ENCODE data around the gene TLE1. TPM values are rescaled to one million over a fixed set of nuclear protein-coding genes. Genes with fewer than 3 reads are reported as not detected.
A peak's percentile ranks its signal among the peaks of the same experiment; 100 is the strongest.

TLE1 gene
- total and polyA plus RNA-seq, 2 donors = 7.0 to 24.1 TPM

DNA sequence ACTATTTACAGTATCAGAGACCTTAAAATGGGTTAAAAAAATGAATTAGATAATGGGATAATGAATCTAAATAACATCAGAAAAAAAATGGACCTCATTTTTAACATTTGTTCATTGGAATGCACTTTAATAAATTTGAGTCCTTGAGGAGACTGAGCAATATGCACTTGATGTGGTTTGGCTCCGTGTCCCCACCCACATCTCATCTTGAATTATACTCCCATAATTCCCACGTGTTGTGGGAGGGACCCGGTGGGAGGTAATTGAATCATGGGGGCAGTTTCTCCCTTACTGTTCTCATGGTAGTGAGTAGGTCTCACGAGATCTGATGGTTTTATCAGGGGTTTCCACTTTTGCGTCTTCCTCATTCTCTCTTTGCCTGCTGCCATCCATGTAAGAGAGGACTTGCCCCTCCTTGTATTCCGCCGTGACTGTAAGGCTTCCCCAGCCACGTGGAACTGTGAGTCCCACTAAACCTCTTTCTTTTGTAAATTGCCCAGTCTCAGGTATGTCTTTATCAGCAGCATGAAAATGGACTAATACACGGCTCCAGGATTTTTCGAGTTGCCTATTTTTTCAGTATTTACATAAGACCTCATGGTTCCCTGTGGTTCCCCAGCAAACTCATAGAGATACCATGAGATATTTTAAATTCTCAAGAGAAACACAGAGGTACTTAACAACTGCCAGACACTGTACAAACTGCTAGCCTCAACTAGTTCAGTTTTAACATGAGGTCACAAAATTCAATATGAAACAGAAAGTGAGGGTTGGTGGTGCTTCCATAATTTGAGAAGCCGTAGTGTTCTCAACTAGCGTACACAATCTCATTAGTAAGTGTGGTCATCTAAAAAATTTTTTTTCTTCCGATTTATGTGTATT, 128.3 kb downstream of the TLE1 start:
- peak in 1 of 9 donors; percentile 13 for DNase-seq (ENCODE audit: low read depth in 6 of 9, low spot score in 9 of 9)
- H3K9me3 ChIP-seq (ENCODE audit: control insufficient read depth in 2 of 2, insufficient read depth in 1 of 2, low read length in 1 of 2) = no peaks in the 10 kb centered on the region
- H3K4me1 ChIP-seq (ENCODE audit: control insufficient read depth in 2 of 2, insufficient read depth in 2 of 2, low read length in 2 of 2) = no peaks in the 10 kb centered on the region
- H3K27me3 ChIP-seq (ENCODE audit: control insufficient read depth in 2 of 2, insufficient read depth in 1 of 2, low read length in 1 of 2) = no peaks in the 10 kb centered on the region
- H3K27ac ChIP-seq (ENCODE audit: low read depth in 1 of 2, low read length in 1 of 2) = no peak overlapping the region
- H3K4me3 ChIP-seq (ENCODE audit: low read length in 2 of 2) = no peak overlapping the region
- no peaks in the 10 kb centered on the region for H3K36me3 ChIP-seq (ENCODE audit: control insufficient read depth in 2 of 2, insufficient read depth in 2 of 2, low read length in 1 of 2)
- WGBS = 93% methylated on average over 13 of the region's 13 CpGs

DNA sequence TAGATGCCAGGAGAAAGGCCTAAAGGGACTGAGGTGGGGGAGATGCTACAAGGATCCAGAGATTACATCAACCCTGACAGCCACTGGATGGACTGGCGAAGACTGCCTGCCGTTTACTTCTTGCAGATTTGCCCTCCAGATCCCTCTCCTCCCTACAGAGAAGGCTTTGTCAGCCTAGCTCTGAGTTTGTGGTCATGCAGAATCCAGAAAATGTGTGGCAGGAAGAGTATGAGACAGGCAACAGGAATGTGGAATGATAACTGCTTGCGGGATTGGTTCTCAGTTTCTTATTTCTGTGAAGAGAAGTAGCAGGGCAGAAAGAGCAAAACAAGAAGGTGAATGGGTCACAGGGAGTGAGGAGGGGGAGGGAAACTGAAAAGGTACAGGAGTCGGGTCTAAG, 129.6 kb downstream of the TLE1 start:
- Histone ChIP-seq H3K27me3 (ENCODE audit: control insufficient read depth in 2 of 2, insufficient read depth in 1 of 2, low read length in 1 of 2) (no peaks in the 10 kb centered on the region), H3K9me3 (ENCODE audit: control insufficient read depth in 2 of 2, insufficient read depth in 1 of 2, low read length in 1 of 2) (no peaks in the 10 kb centered on the region), H3K4me3 (ENCODE audit: low read length in 2 of 2) (no peak overlapping the region), H3K4me1 (ENCODE audit: control insufficient read depth in 2 of 2, insufficient read depth in 2 of 2, low read length in 2 of 2) (no peaks in the 10 kb centered on the region), H3K36me3 (ENCODE audit: control insufficient read depth in 2 of 2, insufficient read depth in 2 of 2, low read length in 1 of 2) (no peaks in the 10 kb centered on the region), H3K27ac (ENCODE audit: low read depth in 1 of 2, low read length in 1 of 2) (no peak overlapping the region)
- whole genome bisulfite sequencing = 87% methylated on average over 4 of the region's 4 CpGs
- DNase-seq (ENCODE audit: low read depth in 6 of 9, low spot score in 9 of 9) = no peak

DNA sequence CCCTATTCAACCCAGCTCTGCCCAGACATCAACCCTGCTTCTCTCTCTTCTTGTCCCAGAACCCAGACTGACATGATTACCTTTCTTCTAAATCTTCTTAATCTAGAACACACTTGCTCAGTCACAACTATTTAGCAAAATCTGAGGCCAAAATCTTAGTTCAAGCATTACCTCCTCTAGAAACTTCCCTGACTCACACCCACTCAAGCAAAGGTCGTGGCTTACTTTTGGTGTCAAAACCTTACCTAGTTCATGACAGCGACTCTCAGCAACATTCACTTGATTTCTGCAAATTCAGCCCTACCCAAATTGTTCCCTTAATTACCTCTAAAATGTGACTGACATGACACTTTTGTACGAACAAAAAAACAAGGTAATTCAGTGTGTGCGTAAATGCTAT, 130.2 kb downstream of the TLE1 start:
- H3K36me3 ChIP-seq (ENCODE audit: control insufficient read depth in 2 of 2, insufficient read depth in 2 of 2, low read length in 1 of 2) = no peaks in the 10 kb centered on the region
- no peaks in the 10 kb centered on the region for H3K9me3 ChIP-seq (ENCODE audit: control insufficient read depth in 2 of 2, insufficient read depth in 1 of 2, low read length in 1 of 2)
- no peaks in the 10 kb centered on the region for H3K27me3 ChIP-seq (ENCODE audit: control insufficient read depth in 2 of 2, insufficient read depth in 1 of 2, low read length in 1 of 2)
- H3K4me1 ChIP-seq (ENCODE audit: control insufficient read depth in 2 of 2, insufficient read depth in 2 of 2, low read length in 2 of 2) = no peaks in the 10 kb centered on the region
- no peak overlapping the region for H3K4me3 ChIP-seq (ENCODE audit: low read length in 2 of 2)
- 93% methylated on average over 4 of the region's 4 CpGs for WGBS
- no peak for DNase-seq (ENCODE audit: low read depth in 6 of 9, low spot score in 9 of 9)
- no peak overlapping the region for H3K27ac ChIP-seq (ENCODE audit: low read depth in 1 of 2, low read length in 1 of 2)

DNA sequence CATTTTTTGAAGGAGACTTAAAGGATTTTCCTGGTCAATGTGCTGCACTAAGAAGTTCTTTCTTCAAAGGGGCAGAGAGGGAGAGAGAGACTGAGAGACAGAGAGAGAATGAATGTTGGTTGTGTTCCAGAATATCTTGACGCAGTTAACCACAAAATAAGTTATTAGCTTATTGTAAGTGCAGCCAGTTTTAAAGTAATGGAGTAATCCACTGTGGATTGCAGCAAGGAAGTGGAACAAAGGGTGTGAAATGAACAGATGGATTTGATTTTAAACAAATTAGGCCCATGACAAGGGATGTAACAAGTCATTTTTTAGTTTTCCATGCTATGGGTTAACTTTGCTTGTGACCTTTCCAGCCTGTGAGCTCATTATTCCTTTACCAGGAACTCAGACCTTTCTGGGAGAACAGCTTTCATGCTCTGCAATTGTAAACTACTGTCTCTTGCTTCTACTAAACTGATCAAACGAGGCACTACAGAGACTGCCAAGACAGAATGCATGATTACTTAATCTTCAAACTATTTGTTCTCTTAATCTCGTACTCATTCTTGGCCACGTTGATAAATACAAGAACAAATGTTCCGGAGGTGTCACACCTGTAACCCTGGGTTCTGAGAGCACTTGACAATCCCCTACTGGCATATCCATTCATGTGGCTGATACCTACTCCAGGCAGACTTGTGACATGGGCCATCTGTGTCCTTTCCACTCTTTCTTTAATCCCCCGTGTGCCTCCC, 131.1 kb downstream of the TLE1 start:
- Histone ChIP-seq H3K27me3 (ENCODE audit: control insufficient read depth in 2 of 2, insufficient read depth in 1 of 2, low read length in 1 of 2) (no peaks in the 10 kb centered on the region), H3K4me3 (ENCODE audit: low read length in 2 of 2) (no peak overlapping the region), H3K27ac (ENCODE audit: low read depth in 1 of 2, low read length in 1 of 2) (no peak overlapping the region), H3K4me1 (ENCODE audit: control insufficient read depth in 2 of 2, insufficient read depth in 2 of 2, low read length in 2 of 2) (no peaks in the 10 kb centered on the region), H3K36me3 (ENCODE audit: control insufficient read depth in 2 of 2, insufficient read depth in 2 of 2, low read length in 1 of 2) (no peaks in the 10 kb centered on the region), H3K9me3 (ENCODE audit: control insufficient read depth in 2 of 2, insufficient read depth in 1 of 2, low read length in 1 of 2) (no peaks in the 10 kb centered on the region)
- 73% methylated on average over 6 of the region's 6 CpGs for WGBS
- no peak for DNase-seq (ENCODE audit: low read depth in 6 of 9, low spot score in 9 of 9)

DNA sequence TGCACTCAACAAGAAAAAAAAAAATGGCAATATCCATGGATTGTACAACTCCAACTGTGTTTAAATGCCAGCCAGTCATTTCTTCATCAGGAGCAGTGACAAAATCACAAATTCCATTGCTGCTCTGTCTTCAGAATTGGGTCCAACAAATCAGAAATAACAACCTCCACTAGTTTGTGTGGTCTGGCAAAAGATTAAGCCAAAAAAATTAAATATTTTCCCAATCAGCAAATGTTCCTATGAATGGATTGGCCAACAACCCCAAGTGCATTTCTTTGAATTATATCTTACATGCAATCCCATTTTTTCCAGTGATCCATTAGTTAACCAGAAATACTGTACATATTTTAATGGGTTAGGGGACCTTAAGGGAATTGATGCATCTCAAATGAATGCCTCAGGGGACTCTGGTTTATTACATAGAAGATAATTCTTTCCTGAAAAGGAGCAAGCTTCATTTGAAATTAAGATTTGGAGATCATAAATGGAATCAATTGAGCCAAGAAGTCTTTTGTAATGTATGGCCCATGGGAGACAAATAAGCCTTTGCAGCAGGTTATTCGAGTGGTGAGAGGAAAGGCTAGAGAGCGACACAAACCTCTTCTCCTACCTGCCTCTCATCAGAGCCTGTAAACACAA, 131.8 kb downstream of the TLE1 start:
- no peak overlapping the region for H3K27ac ChIP-seq (ENCODE audit: low read depth in 1 of 2, low read length in 1 of 2)
- WGBS = 95% methylated on average over 2 of the region's 2 CpGs
- H3K4me1 ChIP-seq (ENCODE audit: control insufficient read depth in 2 of 2, insufficient read depth in 2 of 2, low read length in 2 of 2) = no peaks in the 10 kb centered on the region
- no peak overlapping the region for H3K4me3 ChIP-seq (ENCODE audit: low read length in 2 of 2)
- no peaks in the 10 kb centered on the region for H3K36me3 ChIP-seq (ENCODE audit: control insufficient read depth in 2 of 2, insufficient read depth in 2 of 2, low read length in 1 of 2)
- H3K9me3 ChIP-seq (ENCODE audit: control insufficient read depth in 2 of 2, insufficient read depth in 1 of 2, low read length in 1 of 2) = no peaks in the 10 kb centered on the region
- no peak for DNase-seq (ENCODE audit: low read depth in 6 of 9, low spot score in 9 of 9)
- no peaks in the 10 kb centered on the region for H3K27me3 ChIP-seq (ENCODE audit: control insufficient read depth in 2 of 2, insufficient read depth in 1 of 2, low read length in 1 of 2)

DNA sequence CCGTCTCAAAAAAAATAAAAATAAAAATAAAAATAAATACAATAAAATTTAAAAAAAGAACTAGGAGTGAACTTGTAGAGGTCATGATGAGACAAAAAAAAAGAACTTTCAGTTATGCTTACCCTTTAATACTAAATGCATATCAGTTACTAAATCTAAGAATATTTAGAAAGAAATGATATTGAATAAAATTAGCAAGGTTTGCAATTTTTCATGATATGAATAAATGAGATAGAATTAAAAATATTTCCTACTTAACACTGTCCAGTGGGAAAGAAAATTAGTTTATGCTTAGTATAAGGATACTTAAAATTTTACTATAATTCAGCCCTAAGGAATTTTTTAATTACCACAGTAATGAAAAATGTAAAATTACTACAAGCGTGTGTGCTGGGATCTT, 132.4 kb downstream of the TLE1 start:
- Histone ChIP-seq H3K36me3 (ENCODE audit: control insufficient read depth in 2 of 2, insufficient read depth in 2 of 2, low read length in 1 of 2) (no peaks in the 10 kb centered on the region), H3K4me3 (ENCODE audit: low read length in 2 of 2) (no peak overlapping the region), H3K4me1 (ENCODE audit: control insufficient read depth in 2 of 2, insufficient read depth in 2 of 2, low read length in 2 of 2) (no peaks in the 10 kb centered on the region), H3K9me3 (ENCODE audit: control insufficient read depth in 2 of 2, insufficient read depth in 1 of 2, low read length in 1 of 2) (no peaks in the 10 kb centered on the region), H3K27ac (ENCODE audit: low read depth in 1 of 2, low read length in 1 of 2) (no peak overlapping the region), H3K27me3 (ENCODE audit: control insufficient read depth in 2 of 2, insufficient read depth in 1 of 2, low read length in 1 of 2) (no peaks in the 10 kb centered on the region)
- DNase-seq (ENCODE audit: low read depth in 6 of 9, low spot score in 9 of 9) = no peak
- WGBS = 98% methylated on average over 2 of the region's 2 CpGs

DNA sequence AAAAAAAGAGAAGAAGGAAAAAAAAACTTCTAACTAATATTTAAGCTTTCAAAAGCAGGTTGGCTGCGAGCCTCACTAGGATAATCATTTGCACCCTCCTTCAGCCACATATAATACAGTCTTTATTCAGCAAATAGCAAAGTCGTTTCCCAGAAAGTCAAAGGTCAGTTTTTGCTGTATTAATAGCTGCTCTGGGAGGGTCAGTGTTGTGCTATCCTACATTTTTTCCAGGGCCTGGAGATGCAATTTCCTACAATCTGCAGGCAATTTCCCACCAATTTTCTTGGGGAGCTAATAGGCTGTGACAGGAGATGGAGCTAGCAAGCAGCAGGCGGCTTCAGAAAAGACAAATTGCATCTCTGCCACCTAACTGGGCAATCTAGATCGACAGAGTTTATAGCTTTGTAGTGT, 136.8 kb downstream of the TLE1 start:
- H3K4me3 ChIP-seq (ENCODE audit: low read length in 2 of 2) = no peak overlapping the region
- H3K4me1 ChIP-seq (ENCODE audit: control insufficient read depth in 2 of 2, insufficient read depth in 2 of 2, low read length in 2 of 2) = no peaks in the 10 kb centered on the region
- no peaks in the 10 kb centered on the region for H3K9me3 ChIP-seq (ENCODE audit: control insufficient read depth in 2 of 2, insufficient read depth in 1 of 2, low read length in 1 of 2)
- WGBS = 92% methylated on average over 4 of the region's 4 CpGs
- H3K36me3 ChIP-seq (ENCODE audit: control insufficient read depth in 2 of 2, insufficient read depth in 2 of 2, low read length in 1 of 2) = no peaks in the 10 kb centered on the region
- H3K27ac ChIP-seq (ENCODE audit: low read depth in 1 of 2, low read length in 1 of 2) = no peak overlapping the region
- no peaks in the 10 kb centered on the region for H3K27me3 ChIP-seq (ENCODE audit: control insufficient read depth in 2 of 2, insufficient read depth in 1 of 2, low read length in 1 of 2)
- DNase-seq (ENCODE audit: low read depth in 6 of 9, low spot score in 9 of 9) = no peak

DNA sequence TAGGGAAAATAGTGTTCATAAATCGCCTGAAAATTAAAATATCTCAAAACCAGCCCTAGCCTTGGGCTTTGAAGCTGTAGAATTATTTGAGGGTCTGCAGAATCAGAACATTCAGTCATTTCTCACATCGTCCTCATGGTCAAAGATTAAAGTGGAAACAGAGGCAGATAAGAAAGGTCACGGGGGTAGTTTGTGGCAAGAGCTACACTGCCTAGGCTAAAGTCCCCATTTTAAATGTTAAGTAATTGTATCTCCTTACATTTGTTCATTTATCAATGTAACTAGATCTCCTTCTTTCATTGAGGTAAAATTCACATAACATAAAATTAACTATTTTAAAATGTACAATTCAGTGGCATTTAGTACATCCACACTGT, 139.2 kb downstream of the TLE1 start:
- no peak for DNase-seq (ENCODE audit: low read depth in 6 of 9, low spot score in 9 of 9)
- Histone ChIP-seq H3K27me3 (ENCODE audit: control insufficient read depth in 2 of 2, insufficient read depth in 1 of 2, low read length in 1 of 2) (no peaks in the 10 kb centered on the region), H3K9me3 (ENCODE audit: control insufficient read depth in 2 of 2, insufficient read depth in 1 of 2, low read length in 1 of 2) (no peaks in the 10 kb centered on the region), H3K36me3 (ENCODE audit: control insufficient read depth in 2 of 2, insufficient read depth in 2 of 2, low read length in 1 of 2) (no peaks in the 10 kb centered on the region), H3K27ac (ENCODE audit: low read depth in 1 of 2, low read length in 1 of 2) (no peak overlapping the region), H3K4me1 (ENCODE audit: control insufficient read depth in 2 of 2, insufficient read depth in 2 of 2, low read length in 2 of 2) (no peaks in the 10 kb centered on the region), H3K4me3 (ENCODE audit: low read length in 2 of 2) (no peak overlapping the region)
- WGBS = 92% methylated on average over 3 of the region's 3 CpGs
